Putamen (tissue), 1 donor: Measurements from ENCODE around the gene C19orf38.
A peak's percentile ranks its signal among the peaks of the same experiment; 100 is the strongest.
"Not testable (repeated sequence)": the region's sequence is repeated elsewhere in the genome, so short reads cannot be mapped to it uniquely, and the experiment has no call there.

ENCODE experiments used
- DNase-seq: peaks from one replicate; pipeline ENCODE4 v3.0.0-alpha.2; 2016; ENCODE audit warnings: low spot score

Gene C19orf38

GRCh38 chr19:10852098-10852800 lies 4.0 kb downstream of the C19orf38 start:
- DNase-seq = no peak

GRCh38 chr19:10852941-10853340 lies 4.7 kb downstream of the C19orf38 start:
- DNase-seq = no peak

GRCh38 chr19:10854350-10855089 lies 6.3 kb downstream of the C19orf38 start:
- no peak for DNase-seq

- DNase-seq = no peak
These were observed 7.8 kb downstream of the C19orf38 start for GRCh38 chr19:10855879-10856522.

GRCh38 chr19:10856899-10857298 lies 8.7 kb downstream of the C19orf38 start:
- DNase-seq = not testable (repeated sequence)

GRCh38 chr19:10858204-10858828 lies 10.1 kb downstream of the C19orf38 start:
- DNase-seq = no peak

- no peak for DNase-seq
These were observed 13.0 kb downstream of the C19orf38 start for GRCh38 chr19:10861103-10861651.

- no peak for DNase-seq
These were observed 14.4 kb downstream of the C19orf38 start for GRCh38 chr19:10862561-10863106.

- no peak for DNase-seq
These were observed 15.0 kb downstream of the C19orf38 start for GRCh38 chr19:10863107-10863717.

GRCh38 chr19:10864538-10864899 lies 16.3 kb downstream of the C19orf38 start:
- peak; percentile 72 for DNase-seq

GRCh38 chr19:10866495-10866894 lies 18.3 kb downstream of the C19orf38 start:
- DNase-seq = no peak

GRCh38 chr19:10868872-10869547 lies 20.8 kb downstream of the C19orf38 start:
- DNase-seq = no peak

GRCh38 chr19:10869872-10870311 lies 21.7 kb downstream of the C19orf38 start:
- not testable (repeated sequence) for DNase-seq

GRCh38 chr19:10870501-10870954 lies 22.3 kb downstream of the C19orf38 start:
- no peak for DNase-seq

GRCh38 chr19:10870955-10871603 lies 22.9 kb downstream of the C19orf38 start, which contains the start of gene CARM1:
Gene CARM1, plus strand, starts transcription at chr19:10871553. Its CDS starts 150 bp downstream, at chr19:10871703.
- DNase-seq = peak; percentile 99

GRCh38 chr19:10871711-10872545 lies 23.7 kb downstream of the C19orf38 start:
- DNase-seq = no peak

GRCh38 chr19:10872546-10873107 lies 24.4 kb downstream of the C19orf38 start:
- no peak for DNase-seq

- no peak for DNase-seq
These were observed 25.8 kb downstream of the C19orf38 start for GRCh38 chr19:10874024-10874423.
